Measurements from ENCODE around the gene SLC15A1.

Gene SLC15A1

DNA sequence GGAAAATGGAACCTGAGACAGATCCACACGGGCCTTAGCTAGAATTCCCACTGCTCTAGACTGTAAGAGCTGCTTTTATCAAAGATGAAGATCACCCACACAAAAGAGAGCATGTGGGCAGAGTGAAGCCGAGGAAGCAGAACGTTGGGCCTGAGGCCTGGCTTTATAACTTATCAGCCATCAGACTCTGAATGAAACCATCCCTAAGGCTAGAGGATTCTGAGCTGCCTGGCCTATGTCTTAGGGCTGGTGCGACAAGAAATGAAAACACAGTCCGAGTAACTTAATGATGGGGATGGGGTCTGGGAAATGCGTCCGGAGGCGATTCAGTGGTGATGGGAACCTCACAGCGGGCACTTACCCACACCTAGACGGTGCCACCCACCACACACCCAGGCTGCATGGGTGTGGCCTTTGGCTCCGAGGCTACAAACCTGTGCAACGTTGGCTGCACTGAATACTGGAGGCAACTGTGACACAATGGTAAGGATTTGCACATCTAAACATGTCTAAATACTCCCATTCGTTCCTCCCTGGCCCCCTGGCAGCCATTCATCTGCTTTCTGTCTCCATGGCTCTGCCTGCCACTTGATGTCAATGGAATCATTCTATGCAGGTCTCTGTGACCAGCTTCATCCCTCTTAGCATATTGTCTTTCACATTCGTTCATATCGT, 62.0 kb downstream of the SLC15A1 start:
- DNase-seq: no peak

DNA sequence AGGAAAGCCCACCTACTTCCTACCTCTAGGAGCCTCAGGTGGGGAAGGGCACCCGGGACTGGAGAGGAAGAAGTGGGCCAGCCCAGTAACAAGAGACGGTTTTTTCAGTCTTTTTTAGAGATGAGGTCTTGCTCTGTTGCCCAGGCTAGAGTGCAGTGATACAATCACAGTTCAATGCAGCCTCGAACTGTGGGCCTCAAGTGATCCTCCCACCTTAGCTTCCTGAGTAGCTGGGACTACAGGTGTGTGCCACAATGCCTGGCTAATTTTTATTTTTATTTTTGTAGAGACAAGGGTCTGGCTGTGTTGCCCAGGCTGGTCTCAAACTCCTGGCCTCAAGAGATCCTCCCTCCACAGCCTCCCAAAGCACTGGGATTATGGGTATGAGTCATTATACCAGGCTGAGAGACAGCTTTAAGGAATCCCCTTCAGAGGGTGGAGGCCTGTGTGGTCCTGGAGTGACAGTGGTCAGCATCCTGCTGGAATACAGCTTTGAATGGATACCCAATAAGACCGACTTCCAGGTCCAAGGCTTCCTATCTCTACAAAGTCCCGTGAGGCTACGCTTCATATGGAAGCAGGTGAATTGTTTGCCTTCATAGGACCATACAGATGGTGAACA, 63.0 kb downstream of the SLC15A1 start:
- DNase-seq: no peak

GRCh38 chr13:98688373-98688772, 64.1 kb downstream of the SLC15A1 start:
- no peak for DNase-seq

DNA sequence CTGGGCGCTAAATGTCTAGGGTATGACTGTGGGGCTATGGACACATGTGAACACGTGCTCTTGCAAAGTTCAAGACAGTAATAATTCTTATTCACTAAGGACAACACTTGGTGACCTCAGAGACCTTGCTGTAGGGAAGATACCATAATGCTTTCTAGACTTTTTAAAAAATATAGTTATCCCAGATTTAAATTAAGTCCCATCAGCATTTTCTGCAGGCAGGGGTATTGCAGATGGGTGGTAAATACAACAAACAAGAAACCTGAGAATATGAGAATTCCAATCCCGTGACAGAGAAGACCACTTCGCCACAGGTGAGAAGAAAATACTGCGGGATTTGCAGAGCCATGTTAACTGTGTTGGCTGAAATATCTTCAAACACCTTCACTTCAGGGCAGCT, 65.2 kb downstream of the SLC15A1 start:
- DNase-seq: no peak

- no peak for DNase-seq
Observed at GRCh38 chr13:98686270-98686669, 66.2 kb downstream of the SLC15A1 start.

- no peak for DNase-seq
Observed at GRCh38 chr13:98685146-98685545, 67.3 kb downstream of the SLC15A1 start.

DNA sequence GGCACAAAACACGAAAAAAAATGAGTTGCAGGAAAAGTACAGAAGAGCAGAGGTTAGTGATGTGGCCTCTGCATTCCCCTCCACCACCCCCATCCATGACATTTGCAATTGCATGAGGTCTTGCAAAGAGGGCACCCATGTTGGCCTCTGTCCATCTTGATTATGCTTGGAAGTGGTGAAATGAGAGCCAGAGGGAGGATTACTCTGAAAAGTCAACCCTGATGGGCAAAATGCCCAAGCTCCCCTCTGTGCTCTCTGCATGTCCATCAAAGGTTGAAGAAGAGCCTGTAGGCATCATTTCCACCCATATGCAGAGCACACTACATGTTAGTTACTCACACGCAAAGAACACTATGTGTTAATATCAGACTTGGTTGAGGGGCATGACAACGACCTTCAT, 71.4 kb downstream of the SLC15A1 start:
- DNase-seq: no peak

GRCh38 chr13:98678741-98679140, 73.7 kb downstream of the SLC15A1 start:
- no peak for DNase-seq

DNA sequence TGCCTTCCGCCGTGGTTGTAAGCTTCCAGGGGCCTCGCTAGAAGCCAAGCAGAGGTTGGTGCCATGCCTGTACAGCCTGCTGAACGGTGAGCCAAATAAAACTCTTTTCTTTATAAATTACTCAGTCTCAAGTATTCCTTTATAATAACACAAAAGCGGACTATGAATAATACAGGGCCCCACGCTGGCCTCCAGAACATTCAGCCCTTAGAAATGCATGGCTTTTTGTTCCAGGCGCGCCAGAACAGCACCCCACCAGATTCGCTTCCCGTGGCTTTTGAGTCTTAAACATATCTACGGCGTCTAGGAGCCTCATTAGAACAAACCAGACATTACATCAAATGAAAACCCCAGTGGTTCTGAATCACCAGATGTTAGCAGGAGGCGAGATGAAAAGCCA, 75.1 kb downstream of the SLC15A1 start:
- DNase-seq: no peak

GRCh38 chr13:98676239-98676638, 76.2 kb downstream of the SLC15A1 start:
- DNase-seq: no peak

GRCh38 chr13:98675837-98676236, 76.6 kb downstream of the SLC15A1 start:
- no peak for DNase-seq

DNA sequence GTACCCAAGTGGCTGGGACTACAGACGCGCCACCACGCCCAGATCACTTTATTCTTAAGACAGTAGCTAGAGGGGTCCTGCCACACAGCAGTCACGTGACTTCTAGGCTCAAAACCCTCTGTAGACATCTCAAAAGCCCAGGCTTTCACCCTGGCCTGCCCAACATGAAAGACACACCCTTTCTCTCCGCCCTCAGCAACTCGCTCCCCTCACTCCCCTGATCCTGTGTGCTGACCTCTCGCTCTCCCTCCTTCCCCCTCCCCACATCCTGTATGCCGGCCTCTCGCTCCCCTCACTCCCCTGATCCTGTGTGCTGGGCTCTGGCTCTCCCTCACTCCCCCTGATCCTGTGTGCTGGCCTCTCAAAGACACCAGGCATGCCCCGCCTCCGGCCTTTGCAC, 77.4 kb downstream of the SLC15A1 start:
- no peak for DNase-seq

DNA sequence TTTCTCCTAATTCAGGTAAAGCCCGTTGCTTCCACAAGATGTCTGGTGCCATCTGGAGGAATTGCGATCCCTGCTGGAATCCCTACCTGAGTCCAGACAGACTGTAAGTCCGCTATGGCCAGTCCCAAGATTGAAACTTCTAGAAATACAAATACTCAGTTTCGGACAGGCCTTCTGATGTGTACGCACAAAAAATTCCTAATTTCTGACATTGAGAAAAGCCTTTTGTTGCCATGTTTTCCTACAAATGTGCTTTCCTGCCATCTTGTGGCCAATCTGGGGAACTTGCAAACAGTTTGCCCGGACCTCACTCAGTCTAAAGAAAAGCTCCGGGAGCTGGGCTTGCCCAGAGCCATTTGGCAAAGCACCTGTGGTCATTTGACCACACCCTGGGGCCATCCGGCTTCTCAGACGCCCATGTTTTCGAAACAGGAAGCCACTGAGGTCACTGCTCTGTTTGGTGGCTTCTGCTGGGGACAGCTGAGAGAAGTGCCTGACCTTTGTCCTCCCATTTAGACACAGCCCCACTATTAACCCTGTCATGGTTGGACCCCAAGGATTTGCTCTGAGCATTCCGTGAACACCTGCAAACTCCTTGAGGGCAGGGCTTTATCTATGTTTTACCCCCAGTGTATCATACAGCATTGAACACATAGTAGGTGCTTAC, 79.4 kb downstream of the SLC15A1 start:
- DNase-seq: peak; percentile 50

GRCh38 chr13:98668155-98668554, 84.3 kb downstream of the SLC15A1 start:
- no peak for DNase-seq

- no peak for DNase-seq
Observed at GRCh38 chr13:98665638-98665995, 86.9 kb downstream of the SLC15A1 start.

DNA sequence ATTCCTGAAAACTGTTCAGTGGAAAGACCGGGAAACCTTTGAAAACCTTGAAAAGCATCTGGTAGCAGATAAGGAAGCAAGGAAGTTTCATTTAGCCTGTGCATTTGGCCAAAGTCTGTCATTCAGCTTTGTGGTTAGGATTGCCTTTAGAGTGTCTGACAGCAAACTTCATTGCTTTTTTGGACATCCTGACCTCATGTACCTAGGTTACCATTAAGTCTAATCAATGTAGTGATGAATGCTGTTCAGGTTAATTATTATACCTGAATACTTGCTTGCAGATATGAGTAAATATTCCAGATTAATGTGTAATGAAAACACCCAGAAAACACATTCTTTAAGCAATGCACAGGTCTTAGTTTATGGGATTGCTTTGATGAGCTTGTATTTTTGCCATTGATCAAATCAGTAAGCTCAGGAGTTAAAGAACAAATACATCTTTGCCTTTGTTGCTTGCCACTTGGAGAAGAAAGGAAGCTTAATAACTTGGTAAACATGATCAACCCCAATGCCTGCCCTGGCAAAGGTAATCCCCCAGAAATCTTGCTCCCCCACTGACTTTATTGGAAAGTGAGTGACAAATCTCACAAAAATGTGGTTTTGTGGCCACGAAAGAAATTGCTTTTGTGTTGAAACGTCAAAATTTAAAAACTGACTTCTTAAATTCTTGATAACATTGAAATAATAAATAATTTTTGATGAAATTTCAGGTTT, 87.4 kb downstream of the SLC15A1 start:
- DNase-seq: no peak

- no peak for DNase-seq
Observed at GRCh38 chr13:98664510-98664909, 88.0 kb downstream of the SLC15A1 start.

DNA sequence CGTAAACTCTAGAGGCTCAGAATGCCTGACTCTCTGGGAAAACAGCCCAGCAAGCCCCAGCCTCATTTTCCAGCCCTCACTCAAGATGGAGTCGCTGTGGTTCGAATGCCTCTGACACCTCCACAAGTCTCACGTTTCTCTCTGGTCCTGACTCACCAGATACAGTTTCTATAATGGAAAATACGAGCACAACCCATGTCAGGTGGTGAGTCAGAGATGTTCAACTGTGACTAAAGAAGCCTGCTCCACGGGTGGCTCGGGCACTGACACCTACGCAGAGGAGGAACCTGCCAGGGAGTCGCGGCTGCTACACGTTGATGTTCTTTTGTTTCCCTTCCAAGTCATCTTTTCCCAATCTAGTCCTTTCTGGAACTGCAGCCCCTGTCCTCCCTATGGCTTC, 88.4 kb downstream of the SLC15A1 start:
- no peak for DNase-seq

DNA sequence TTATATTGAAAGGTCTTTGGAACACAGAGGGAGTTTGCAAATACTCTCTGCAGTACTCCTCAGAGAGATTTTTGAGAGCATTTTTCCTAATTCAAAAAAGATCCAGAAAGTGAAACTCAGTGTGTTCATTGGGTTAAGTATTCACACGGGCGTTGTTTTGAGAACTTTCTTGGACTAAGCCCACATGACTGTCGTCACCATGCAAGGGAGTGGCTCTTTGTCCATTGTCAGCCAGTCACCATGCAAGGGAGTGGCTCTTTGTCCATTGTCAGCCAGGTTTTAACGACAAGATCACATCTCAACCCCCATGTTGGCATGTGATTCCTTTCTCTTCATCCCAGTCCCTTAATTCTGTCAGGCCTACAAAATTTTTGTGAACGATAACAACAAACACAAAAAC, 94.3 kb downstream of the SLC15A1 start:
- no peak for DNase-seq

DNA sequence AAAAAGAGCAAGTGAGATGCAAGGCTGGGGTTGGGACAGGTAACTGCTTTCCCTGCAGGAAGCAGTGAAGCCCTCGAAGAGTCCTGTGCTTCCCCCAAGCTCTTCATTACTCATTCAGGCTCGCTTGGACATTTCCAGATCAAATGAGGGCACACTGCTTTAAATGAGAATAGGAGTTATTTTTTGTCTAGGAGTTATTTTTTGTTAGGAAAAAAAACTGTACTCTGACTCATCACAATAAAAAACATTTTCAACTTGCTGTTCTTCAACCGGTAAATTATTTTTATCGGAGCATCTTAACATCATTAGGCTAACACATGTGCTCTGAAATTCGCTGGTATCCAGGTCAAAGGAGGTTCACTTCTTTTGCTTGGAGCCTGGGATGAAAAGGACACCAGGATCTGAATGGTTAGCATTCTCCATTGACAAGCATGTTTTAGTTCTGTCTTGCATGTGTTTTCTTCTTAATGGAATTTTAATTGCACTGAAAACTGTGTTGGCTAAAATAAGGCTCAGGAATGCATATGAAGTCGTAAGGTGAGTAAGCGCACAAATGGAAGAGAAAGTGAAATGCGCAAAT, 94.9 kb downstream of the SLC15A1 start:
- no peak for DNase-seq

GRCh38 chr13:98656223-98656622, 96.2 kb downstream of the SLC15A1 start:
- DNase-seq: no peak

DNA sequence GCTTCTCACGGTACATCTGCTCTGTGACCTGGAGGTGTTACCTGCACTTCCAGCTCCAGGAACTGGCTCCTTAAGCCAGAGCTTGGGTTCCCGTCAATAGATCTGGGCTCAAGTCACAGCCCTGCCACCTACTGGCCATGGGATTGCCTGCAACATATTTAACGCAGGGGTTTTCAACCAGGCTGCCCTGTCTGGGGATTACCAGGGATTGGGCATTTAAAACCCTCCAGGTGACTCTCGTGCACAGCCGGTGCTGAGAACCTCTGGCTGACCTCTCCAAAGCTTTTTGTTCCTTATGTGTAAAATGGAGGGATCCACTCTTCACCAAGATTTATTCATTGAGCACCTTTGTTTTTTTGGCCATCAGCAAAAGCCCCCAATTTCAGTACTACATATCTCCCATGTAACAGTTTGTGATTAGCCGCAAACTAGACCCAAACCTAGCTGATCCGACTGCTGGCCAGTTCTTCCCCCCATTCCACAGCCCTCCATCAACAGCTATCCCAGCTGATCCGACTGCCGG, 98.9 kb downstream of the SLC15A1 start:
- peak; percentile 78 for DNase-seq

Data from COR-L47 (cell line).